Measurements from ENCODE around the gene SOX8.
"Not testable (repeated sequence)": the region's sequence is repeated elsewhere in the genome, so short reads cannot be mapped to it uniquely, and the experiment has no call there.

The SOX8 gene

GRCh38 chr16:981695-982144 is at the start of gene SOX8:
Gene SOX8, plus strand, starts transcription at chr16:981770. Its CDS starts 153 bp downstream, at chr16:981923.
- no peak for DNase-seq

GRCh38 chr16:932831-933330 is 48.7 kb upstream of the SOX8 start:
- DNase-seq, result no peak

GRCh38 chr16:933581-933980 is 48.0 kb upstream of the SOX8 start:
- no peak for DNase-seq

- no peak for DNase-seq
Observed at GRCh38 chr16:934178-934577, 47.4 kb upstream of the SOX8 start.

DNA sequence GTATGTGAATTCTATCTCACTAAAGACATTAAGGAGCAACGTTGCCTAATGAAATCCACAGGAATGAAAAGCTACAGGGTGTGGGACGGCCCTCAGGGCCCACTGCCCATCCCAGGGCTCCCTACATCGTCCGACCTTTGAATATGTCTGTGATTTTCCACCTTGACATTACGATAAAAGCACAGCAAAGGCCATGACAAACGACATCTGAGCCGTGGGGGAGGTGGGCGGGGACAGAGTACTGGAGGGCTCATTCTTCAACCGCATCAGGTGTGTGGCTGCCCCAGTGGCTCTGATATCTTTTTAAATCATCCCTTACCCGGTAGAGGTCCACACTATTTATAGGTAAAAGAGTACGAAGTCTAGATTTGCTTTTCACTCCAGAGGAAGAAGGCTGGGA is 45.9 kb upstream of the SOX8 start:
- no peak for DNase-seq

GRCh38 chr16:937311-937710 is 44.3 kb upstream of the SOX8 start:
- no peak for DNase-seq

DNA sequence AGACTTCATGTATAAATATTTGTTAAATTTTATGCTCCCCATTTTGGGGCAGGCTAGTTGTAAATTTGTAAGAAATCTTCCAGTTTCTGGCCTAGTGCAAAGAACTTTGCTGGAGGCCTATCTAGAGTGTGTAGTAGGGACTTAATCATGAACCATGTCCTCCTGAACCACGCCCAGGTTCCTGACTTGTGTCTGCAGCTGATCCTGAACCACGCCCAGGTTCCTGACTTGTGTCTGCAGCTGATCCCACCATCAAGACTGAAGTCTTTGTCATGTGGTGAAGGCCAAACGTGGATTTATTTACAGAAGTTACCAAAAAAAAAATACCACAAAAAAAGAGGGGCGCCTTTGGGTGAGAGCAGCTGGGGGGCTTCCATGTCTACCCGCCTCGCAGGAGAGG is 43.8 kb upstream of the SOX8 start:
- no peak for DNase-seq

DNA sequence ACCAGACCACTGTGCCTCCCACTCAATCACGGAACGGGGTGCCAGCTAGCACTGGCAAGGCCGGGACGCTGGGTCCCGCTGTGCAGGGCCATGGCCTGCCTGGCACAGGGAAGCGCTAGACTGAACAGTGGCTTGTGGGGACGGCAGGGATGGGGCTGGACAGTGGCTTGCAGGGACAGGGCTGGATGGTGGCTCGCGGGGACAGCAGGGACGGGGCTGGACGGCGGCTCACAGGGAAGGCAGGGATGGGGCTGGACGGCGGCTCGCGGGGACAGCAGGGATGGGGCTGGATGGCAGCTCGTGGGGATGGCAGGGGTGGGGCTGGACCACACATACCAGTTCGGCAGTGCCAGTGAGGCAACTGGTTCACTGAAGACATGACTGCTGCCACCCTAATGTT is 43.4 kb upstream of the SOX8 start:
- DNase-seq, result no peak

GRCh38 chr16:938752-939151 is 42.8 kb upstream of the SOX8 start:
- no peak for DNase-seq

- DNase-seq, result no peak
Observed at GRCh38 chr16:939311-939710, 42.3 kb upstream of the SOX8 start.

- DNase-seq, result no peak
Observed at GRCh38 chr16:939941-940340, 41.6 kb upstream of the SOX8 start.

GRCh38 chr16:942436-943060 is 39.0 kb upstream of the SOX8 start:
- DNase-seq, result no peak

- no peak for DNase-seq
Observed at GRCh38 chr16:943971-944370, 37.6 kb upstream of the SOX8 start.

GRCh38 chr16:945271-946047 is 36.1 kb upstream of the SOX8 start:
- DNase-seq, result no peak

DNA sequence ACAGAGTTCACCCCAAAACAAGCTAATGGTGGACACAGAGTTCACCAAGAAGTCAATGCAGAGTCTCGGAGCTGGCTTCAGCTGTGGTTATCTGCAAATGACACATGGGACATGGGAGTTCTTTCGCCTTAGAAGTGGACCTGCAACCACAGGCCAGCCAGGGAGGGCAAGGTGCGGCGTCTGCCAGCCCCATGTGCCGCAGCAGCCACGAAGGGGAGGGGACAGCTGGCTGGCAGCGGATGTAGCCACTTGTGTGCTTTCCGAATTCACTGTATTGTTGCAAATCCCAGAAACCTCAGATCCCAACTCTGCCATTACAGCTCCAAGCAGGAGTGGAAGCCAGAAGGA is 35.5 kb upstream of the SOX8 start:
- no peak for DNase-seq

- no peak for DNase-seq
Observed at GRCh38 chr16:947255-947921, 34.2 kb upstream of the SOX8 start.

DNA sequence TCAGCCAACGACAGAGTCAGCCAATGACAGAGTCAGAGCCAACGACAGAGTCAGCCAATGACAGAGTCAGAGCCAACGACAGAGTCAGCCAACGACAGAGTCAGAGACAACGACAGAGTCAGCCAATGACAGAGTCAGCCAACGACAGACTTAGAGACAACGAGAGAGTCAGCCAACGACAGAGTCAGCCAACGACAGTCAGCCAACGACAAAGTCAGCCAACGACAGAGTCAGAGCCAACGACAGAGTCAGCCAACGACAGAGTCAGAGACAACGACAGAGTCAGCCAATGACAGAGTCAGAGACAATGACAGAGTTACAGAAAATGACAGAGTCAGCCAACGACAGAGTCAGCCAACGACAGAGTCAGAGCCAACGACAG is 33.7 kb upstream of the SOX8 start:
- not testable (repeated sequence) for DNase-seq

DNA sequence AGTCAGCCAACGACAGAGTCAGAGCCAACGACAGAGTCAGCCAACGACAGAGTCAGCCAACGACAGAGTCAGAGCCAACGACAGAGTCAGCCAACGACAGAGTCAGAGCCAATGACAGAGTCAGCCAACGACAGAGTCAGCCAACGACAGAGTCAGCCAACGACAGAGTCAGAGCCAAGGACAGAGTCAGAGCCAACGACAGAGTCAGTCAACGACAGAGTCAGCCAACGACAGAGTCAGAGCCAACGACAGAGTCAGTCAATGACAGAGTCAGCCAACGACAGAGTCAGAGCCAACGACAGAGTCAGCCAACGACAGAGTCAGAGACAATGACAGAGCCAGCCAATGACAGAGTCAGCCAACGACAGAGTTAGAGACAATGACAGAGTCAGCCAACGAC is 32.8 kb upstream of the SOX8 start:
- DNase-seq, result not testable (repeated sequence)

DNA sequence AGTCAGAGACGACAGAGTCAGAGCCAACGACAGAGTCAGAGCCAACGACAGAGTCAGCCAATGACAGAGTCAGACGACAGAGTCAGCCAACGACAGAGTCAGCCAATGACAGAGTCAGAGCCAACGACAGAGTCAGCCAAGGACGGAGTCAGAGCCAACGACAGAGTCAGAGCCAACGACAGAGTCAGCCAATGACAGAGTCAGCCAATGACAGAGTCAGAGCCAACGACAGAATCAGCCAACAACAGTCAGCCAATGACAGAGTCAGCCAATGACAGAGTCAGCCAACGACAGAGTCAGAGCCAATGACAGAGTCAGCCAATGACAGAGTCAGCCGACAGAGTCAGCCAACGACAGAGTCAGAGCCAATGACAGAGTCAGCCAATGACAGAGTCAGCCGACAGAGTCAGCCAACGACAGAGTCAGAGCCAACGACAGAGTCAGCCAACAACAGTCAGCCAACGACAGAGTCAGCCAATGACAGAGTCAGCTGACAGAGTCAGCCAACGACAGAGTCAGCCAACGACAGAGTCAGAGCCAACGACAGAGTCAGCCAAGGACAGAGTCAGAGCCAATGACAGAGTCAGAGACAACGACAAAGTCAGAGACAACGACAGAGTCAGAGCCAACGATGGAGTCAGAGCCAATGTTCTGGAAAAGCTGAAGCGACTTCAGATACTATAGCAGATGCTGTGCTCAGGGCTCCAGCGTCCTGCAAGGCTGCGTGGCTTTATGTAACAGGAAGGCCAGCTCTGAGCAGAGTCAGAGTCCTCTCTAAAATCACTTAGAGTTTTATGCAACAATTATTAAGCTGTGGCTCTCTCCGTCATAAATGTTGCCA is 30.6 kb upstream of the SOX8 start:
- DNase-seq, result not testable (repeated sequence)

- no peak for DNase-seq
Observed at GRCh38 chr16:951660-952301, 29.8 kb upstream of the SOX8 start.

GRCh38 chr16:952321-952720 is 29.2 kb upstream of the SOX8 start:
- no peak for DNase-seq

- DNase-seq, result not testable (repeated sequence)
Observed at GRCh38 chr16:953818-954217, 27.8 kb upstream of the SOX8 start.

Data from CD4-positive, alpha-beta T cell treated with Interleukin-6 for 4 hours (primary cell).